ENCODE data around the gene CLSTN3. TPM values are rescaled to one million over a fixed set of nuclear protein-coding genes. Genes with fewer than 3 reads are reported as not detected.

Gene CLSTN3
- total RNA-seq, 4 donors from 2014 or later, result 13.9 to 98.7 (median 24.4) TPM

GRCh38 chr12:7150356-7150755, 20.2 kb downstream of the CLSTN3 start:
- Histone ChIP-seq H3K36me3 (peaks cover 0 to 3% (median 0%) of the 10 kb centered on the region in 4 donors), H3K9me3 (no peaks in the 10 kb centered on the region), H3K27me3 (no peaks in the 10 kb centered on the region), H3K27ac (no peak overlapping the region), H3K4me3 (no peak overlapping the region), H3K4me1 (no peaks in the 10 kb centered on the region)
- in situ Hi-C loops (cut with MboI; ENCODE audit: low pct_ligation_motif_present in 1 of 4, low pct_unique_long_range_greater_than_20kb in 1 of 4, low sequenced_read_pairs in 3 of 4), result no loop called here
- WGBS, 2 donors (ENCODE audit: low coverage in 1 of 2), result 87% methylated on average over 12 of the region's 12 CpGs; no CpG with 5 or more reads in 1 of the 2 donors
- no peak for DNase-seq
- intact Hi-C loops (cut with DNase I; ENCODE audit: low total_unique reads), result no loop called here
- TF ChIP-seq POLR2AphosphoS5 (IDR thresholded peaks at IDR 0.05), result no peak
- TF ChIP-seq, protein P1, sequence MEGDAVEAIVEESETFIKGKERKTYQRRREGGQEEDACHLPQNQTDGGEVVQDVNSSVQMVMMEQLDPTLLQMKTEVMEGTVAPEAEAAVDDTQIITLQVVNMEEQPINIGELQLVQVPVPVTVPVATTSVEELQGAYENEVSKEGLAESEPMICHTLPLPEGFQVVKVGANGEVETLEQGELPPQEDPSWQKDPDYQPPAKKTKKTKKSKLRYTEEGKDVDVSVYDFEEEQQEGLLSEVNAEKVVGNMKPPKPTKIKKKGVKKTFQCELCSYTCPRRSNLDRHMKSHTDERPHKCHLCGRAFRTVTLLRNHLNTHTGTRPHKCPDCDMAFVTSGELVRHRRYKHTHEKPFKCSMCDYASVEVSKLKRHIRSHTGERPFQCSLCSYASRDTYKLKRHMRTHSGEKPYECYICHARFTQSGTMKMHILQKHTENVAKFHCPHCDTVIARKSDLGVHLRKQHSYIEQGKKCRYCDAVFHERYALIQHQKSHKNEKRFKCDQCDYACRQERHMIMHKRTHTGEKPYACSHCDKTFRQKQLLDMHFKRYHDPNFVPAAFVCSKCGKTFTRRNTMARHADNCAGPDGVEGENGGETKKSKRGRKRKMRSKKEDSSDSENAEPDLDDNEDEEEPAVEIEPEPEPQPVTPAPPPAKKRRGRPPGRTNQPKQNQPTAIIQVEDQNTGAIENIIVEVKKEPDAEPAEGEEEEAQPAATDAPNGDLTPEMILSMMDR (IDR thresholded peaks at IDR 0.05), result no peak
- TF ChIP-seq EP300 (IDR thresholded peaks at IDR 0.05; ENCODE audit: low read depth), result no peak
- no peak for TF ChIP-seq POLR2A (IDR thresholded peaks at IDR 0.05)

DNA sequence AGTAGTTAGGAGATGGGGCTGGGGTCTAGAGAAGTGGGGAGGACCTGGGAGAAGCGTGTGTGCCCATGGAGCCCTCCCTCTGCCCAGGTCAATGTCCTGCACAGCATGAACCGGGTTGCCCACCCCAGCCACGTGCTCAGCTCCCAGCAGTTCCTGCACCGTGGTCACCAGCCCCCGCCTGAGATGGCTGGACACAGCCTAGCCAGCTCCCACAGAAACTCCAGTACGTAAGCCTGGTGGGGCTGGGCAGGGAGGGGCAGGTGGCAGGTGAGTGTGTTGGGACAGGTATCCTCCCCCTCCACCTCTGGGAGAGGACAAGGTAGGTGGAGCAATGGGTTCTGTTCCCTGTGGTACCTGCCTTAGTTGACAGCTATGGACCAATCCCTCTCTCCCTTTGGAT, 20.7 kb downstream of the CLSTN3 start:
- intact Hi-C loops (cut with DNase I; ENCODE audit: low total_unique reads), result no loop called here
- DNase-seq, result no peak
- WGBS, 2 donors (ENCODE audit: low coverage in 1 of 2), result 94% methylated on average over 6 of the region's 6 CpGs; no CpG with 5 or more reads in 1 of the 2 donors
- Histone ChIP-seq H3K4me3 (no peak overlapping the region), H3K9me3 (no peaks in the 10 kb centered on the region), H3K36me3 (peaks cover 0 to 3% (median 0%) of the 10 kb centered on the region in 4 donors), H3K27me3 (no peaks in the 10 kb centered on the region), H3K27ac (no peak overlapping the region), H3K4me1 (no peaks in the 10 kb centered on the region)
- in situ Hi-C loops (cut with MboI; ENCODE audit: low pct_ligation_motif_present in 1 of 4, low pct_unique_long_range_greater_than_20kb in 1 of 4, low sequenced_read_pairs in 3 of 4), result no loop called here
- TF ChIP-seq POLR2A (IDR thresholded peaks at IDR 0.05) (no peak), EP300 (IDR thresholded peaks at IDR 0.05; ENCODE audit: low read depth) (no peak), POLR2AphosphoS5 (IDR thresholded peaks at IDR 0.05) (no peak)
- TF ChIP-seq, protein P1 (IDR thresholded peaks at IDR 0.05), result no peak

DNA sequence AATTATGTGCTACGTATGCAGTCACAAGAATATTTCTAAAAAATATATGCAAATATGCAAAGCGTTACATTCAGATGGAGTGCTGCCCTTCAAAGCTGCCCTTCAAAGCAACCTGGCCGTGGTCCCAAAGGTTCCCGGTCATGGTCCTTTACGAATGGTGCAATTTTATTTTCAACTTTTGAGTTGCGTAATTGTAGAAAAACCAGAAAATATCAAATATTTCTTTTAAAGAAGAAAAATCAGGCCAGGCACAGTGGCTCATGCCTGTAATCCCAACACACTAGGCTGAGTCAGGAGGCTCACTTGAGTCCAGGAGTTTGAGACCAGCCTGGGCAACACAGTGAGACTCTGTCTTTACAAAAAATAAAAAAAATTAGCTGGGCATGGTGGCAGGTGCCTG, 21.4 kb downstream of the CLSTN3 start:
- Histone ChIP-seq H3K36me3 (peaks cover 0 to 3% (median 0%) of the 10 kb centered on the region in 4 donors), H3K27me3 (no peaks in the 10 kb centered on the region), H3K4me1 (no peaks in the 10 kb centered on the region), H3K4me3 (no peak overlapping the region), H3K27ac (no peak overlapping the region), H3K9me3 (no peaks in the 10 kb centered on the region)
- no peak for DNase-seq
- TF ChIP-seq, protein P1 (IDR thresholded peaks at IDR 0.05), result no peak
- TF ChIP-seq POLR2A (IDR thresholded peaks at IDR 0.05) (no peak), POLR2AphosphoS5 (IDR thresholded peaks at IDR 0.05) (no peak), EP300 (IDR thresholded peaks at IDR 0.05; ENCODE audit: low read depth) (no peak)
- 91 to 98% methylated on average over 6 of the region's 6 CpGs for WGBS, 2 donors (ENCODE audit: low coverage in 1 of 2)
- intact Hi-C loops (cut with DNase I; ENCODE audit: low total_unique reads) (no loop called here), in situ Hi-C loops (cut with MboI; ENCODE audit: low pct_ligation_motif_present in 1 of 4, low pct_unique_long_range_greater_than_20kb in 1 of 4, low sequenced_read_pairs in 3 of 4) (no loop called here)

DNA sequence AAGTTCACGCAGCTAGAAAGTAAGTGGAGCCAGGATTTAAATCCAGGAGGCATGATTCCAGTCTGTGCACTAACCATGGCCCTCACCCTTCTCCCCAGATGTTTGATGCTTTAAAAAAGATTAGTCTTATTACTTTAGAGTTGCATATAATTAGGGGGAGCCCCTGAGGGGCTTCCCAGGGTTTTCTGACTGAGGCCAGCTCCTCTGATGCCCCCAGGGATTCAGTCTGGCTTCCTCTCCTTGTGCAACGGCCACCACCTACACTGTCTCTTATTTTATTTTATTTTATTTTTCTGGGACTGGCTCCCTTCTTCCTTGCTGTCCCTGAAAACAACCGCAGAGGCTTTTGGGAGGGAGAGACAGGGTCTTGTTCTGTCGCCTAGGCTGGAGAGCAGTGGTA, 22.6 kb downstream of the CLSTN3 start:
- no peaks in the 10 kb centered on the region for H3K4me1 ChIP-seq
- WGBS, 2 donors (ENCODE audit: low coverage in 1 of 2), result 93% methylated on average over 3 to 4 of the region's 4 CpGs
- no peak overlapping the region for H3K27ac ChIP-seq
- no peak overlapping the region for H3K4me3 ChIP-seq
- no peak for DNase-seq
- H3K27me3 ChIP-seq, result no peaks in the 10 kb centered on the region
- in situ Hi-C loops (cut with MboI; ENCODE audit: low pct_ligation_motif_present in 1 of 4, low pct_unique_long_range_greater_than_20kb in 1 of 4, low sequenced_read_pairs in 3 of 4), result no loop called here
- TF ChIP-seq EP300 (IDR thresholded peaks at IDR 0.05; ENCODE audit: low read depth), result no peak
- TF ChIP-seq, protein P1 (IDR thresholded peaks at IDR 0.05), result no peak
- TF ChIP-seq POLR2A (IDR thresholded peaks at IDR 0.05), result no peak
- no peak for TF ChIP-seq POLR2AphosphoS5 (IDR thresholded peaks at IDR 0.05)
- intact Hi-C loops (cut with DNase I; ENCODE audit: low total_unique reads), result no loop called here
- peaks cover 0 to 3% (median 0%) of the 10 kb centered on the region in 4 donors for H3K36me3 ChIP-seq
- H3K9me3 ChIP-seq, result no peaks in the 10 kb centered on the region

Measured in transverse colon (tissue), 4 donors.